HEK293 (cell line): ENCODE measurements around the gene CBFA2T2.

Experiments used
- CTCF ChIA-PET: fragments of 350-600 bp; formaldehyde crosslinking; extraction: SDS; loops from one replicate; lab custom pipeline; 2021; ENCODE audit warnings: antibody characterized with exemption; lab: Yijun Ruan, JAX
- POLR2A ChIA-PET: fragments of 300-600 bp; formaldehyde crosslinking; extraction: SDS; loops from one replicate; lab custom pipeline; 2020; ENCODE audit warnings: antibody characterized with exemption, inconsistent platforms; lab: Yijun Ruan, JAX
- H3K27ac ChIP-seq: fragments of 200-500 bp; sonication (Bioruptor generic); 2 replicates; pipeline ENCODE4 v1.5.1; 2014; ENCODE audit warnings: low read depth, low read length, control low read depth, inconsistent platforms; ENCODE audit errors: extremely low read depth
- H3K36me3 ChIP-seq, 2 experiments: fragments of 200-500 bp in 1 of 2; sonication (Bioruptor generic) in 1 of 2; 1 replicate in 1 of 2; 2 replicates in 1 of 2; pipeline ENCODE4 v1.5.1; 2014 to 2017; ENCODE audit warnings: inconsistent platforms in 2 of 2, low read length in 2 of 2; ENCODE audit not compliant: control insufficient read depth in 2 of 2, insufficient read depth in 1 of 2
- H3K4me1 ChIP-seq: fragments of 200-500 bp; sonication (Bioruptor generic); 2 replicates; pipeline ENCODE4 v1.5.1; 2014; ENCODE audit warnings: mild to moderate bottlenecking, low read length, inconsistent platforms; ENCODE audit not compliant: control insufficient read depth, insufficient read depth
- H3K4me3 ChIP-seq: 2 replicates; pipeline ENCODE4 v1.5.1; 2011; ENCODE audit warnings: low read depth, mild to moderate bottlenecking, control low read depth, low read length, moderate library complexity
- H3K9me3 ChIP-seq: fragments of 200-500 bp; sonication (Bioruptor generic); 2 replicates; pipeline ENCODE4 v1.5.1; 2014; ENCODE audit warnings: low read depth, low read length, inconsistent platforms; ENCODE audit not compliant: control insufficient read depth, insufficient read depth
- GLI4 ChIP-seq: fragments of 450-650 bp; formaldehyde crosslinking; IDR thresholded peaks from 2 replicates; pipeline ENCODE4 v1.5.1; 2016; ENCODE audit warnings: missing biosample characterization, missing genetic modification characterization
- HOXD13 ChIP-seq: sonication (generic); formaldehyde crosslinking; IDR thresholded peaks from 2 replicates; pipeline ENCODE4 v1.8.0; 2022; ENCODE audit warnings: missing genetic modification reagents, borderline replicate concordance
- OSR2 ChIP-seq: fragments of 450-650 bp; formaldehyde crosslinking; IDR thresholded peaks from 2 replicates; pipeline ENCODE4 v1.5.1; 2016; ENCODE audit warnings: missing biosample characterization, missing genetic modification characterization
- PRDM1 ChIP-seq: fragments of 450-650 bp; formaldehyde crosslinking; IDR thresholded peaks from 2 replicates; pipeline ENCODE4; 2016; ENCODE audit warnings: missing biosample characterization, missing genetic modification characterization
- REPIN1 ChIP-seq: fragments of 450-650 bp; formaldehyde crosslinking; IDR thresholded peaks from 2 replicates; pipeline ENCODE4 v1.5.1; 2017; ENCODE audit warnings: missing biosample characterization, missing genetic modification characterization, low read depth
- SCRT1 ChIP-seq: fragments of 450-650 bp; formaldehyde crosslinking; IDR thresholded peaks from 2 replicates; pipeline ENCODE4 v1.5.1; 2016; ENCODE audit warnings: missing biosample characterization, missing genetic modification characterization, borderline replicate concordance
- ZBTB48 ChIP-seq: fragments of 450-650 bp; formaldehyde crosslinking; IDR thresholded peaks from 2 replicates; pipeline ENCODE4 v1.5.1; 2016; ENCODE audit warnings: missing biosample characterization, missing genetic modification characterization
- ZEB2 ChIP-seq: fragments of 450-650 bp; formaldehyde crosslinking; IDR thresholded peaks from 2 replicates; pipeline ENCODE4 v1.5.1; 2016; ENCODE audit warnings: missing biosample characterization, missing genetic modification characterization
- ZFHX2 ChIP-seq: fragments of 450-650 bp; formaldehyde crosslinking; conservative IDR thresholded peaks from 2 replicates; pipeline ENCODE4 v1.5.1; 2016; ENCODE audit warnings: missing biosample characterization, missing genetic modification characterization
- ZNF146 ChIP-seq: fragments of 450-650 bp; formaldehyde crosslinking; IDR thresholded peaks from 2 replicates; pipeline ENCODE4 v1.5.1; 2016; ENCODE audit warnings: missing biosample characterization, missing genetic modification characterization
- ZNF2 ChIP-seq: fragments of 450-650 bp; formaldehyde crosslinking; IDR thresholded peaks from 2 replicates; pipeline ENCODE4 v1.5.1; 2016; ENCODE audit warnings: missing biosample characterization, missing genetic modification characterization
- ZNF248 ChIP-seq: fragments of 450-650 bp; formaldehyde crosslinking; IDR thresholded peaks from 2 replicates; pipeline ENCODE4 v1.5.1; 2017; ENCODE audit warnings: missing biosample characterization, missing genetic modification characterization
- ZNF292 ChIP-seq: fragments of 450-650 bp; formaldehyde crosslinking; IDR thresholded peaks from 2 replicates; pipeline ENCODE4 v1.5.1; 2016; ENCODE audit warnings: low read depth, missing biosample characterization, missing genetic modification characterization, borderline replicate concordance
- ZNF37A ChIP-seq: fragments of 450-650 bp; IDR thresholded peaks from 2 replicates; pipeline ENCODE4 v1.5.1; 2018; ENCODE audit warnings: missing biosample characterization, missing genetic modification characterization
- ZNF404 ChIP-seq: fragments of 450-650 bp; formaldehyde crosslinking; IDR thresholded peaks from 2 replicates; pipeline ENCODE4 v1.5.1; 2017; ENCODE audit warnings: missing biosample characterization, missing genetic modification characterization
- ZNF600 ChIP-seq: fragments of 450-650 bp; formaldehyde crosslinking; IDR thresholded peaks from 2 replicates; pipeline ENCODE4 v1.5.1; 2016; ENCODE audit warnings: missing biosample characterization, missing genetic modification characterization
- ZNF629 ChIP-seq: fragments of 450-650 bp; formaldehyde crosslinking; IDR thresholded peaks from 2 replicates; pipeline ENCODE4 v1.5.1; 2017; ENCODE audit warnings: missing biosample characterization, missing genetic modification characterization
- ZNF660 ChIP-seq: fragments of 450-650 bp; IDR thresholded peaks from 2 replicates; pipeline ENCODE4 v1.5.1; 2018; ENCODE audit warnings: missing biosample characterization, mild to moderate bottlenecking, missing genetic modification characterization
- ZSCAN23 ChIP-seq: fragments of 450-650 bp; formaldehyde crosslinking; IDR thresholded peaks from 2 replicates; pipeline ENCODE4 v1.5.1; 2016; ENCODE audit warnings: missing biosample characterization, missing genetic modification characterization
- ZSCAN30 ChIP-seq: fragments of 450-650 bp; IDR thresholded peaks from 2 replicates; pipeline ENCODE4 v1.5.1; 2018; ENCODE audit warnings: missing biosample characterization, mild to moderate bottlenecking, missing genetic modification characterization, moderate library complexity
- ZXDB ChIP-seq: fragments of 450-650 bp; formaldehyde crosslinking; IDR thresholded peaks from 2 replicates; pipeline ENCODE4 v1.5.1; 2016; ENCODE audit warnings: missing biosample characterization, missing genetic modification characterization
- TF ChIP-seq, protein P1 (sequence below): fragments of 450-650 bp; formaldehyde crosslinking; IDR thresholded peaks from 2 replicates; pipeline ENCODE4 v1.5.1; 2017; ENCODE audit warnings: missing biosample characterization, missing genetic modification characterization
- TF ChIP-seq, protein P2 (sequence below): fragments of 450-650 bp; formaldehyde crosslinking; IDR thresholded peaks from 2 replicates; pipeline ENCODE4 v1.5.1; 2016; ENCODE audit warnings: missing biosample characterization, missing genetic modification characterization
- TF ChIP-seq, protein P3 (sequence below): fragments of 450-650 bp; formaldehyde crosslinking; IDR thresholded peaks from 2 replicates; pipeline ENCODE4 v1.5.1; 2017; ENCODE audit warnings: missing biosample characterization, mild to moderate bottlenecking, missing genetic modification characterization, moderate library complexity
- TF ChIP-seq, protein P4 (sequence below): fragments of 450-650 bp; formaldehyde crosslinking; IDR thresholded peaks from 2 replicates; pipeline ENCODE4 v1.5.1; 2016; ENCODE audit warnings: missing biosample characterization, missing genetic modification characterization, low read depth

The CBFA2T2 gene

DNA sequence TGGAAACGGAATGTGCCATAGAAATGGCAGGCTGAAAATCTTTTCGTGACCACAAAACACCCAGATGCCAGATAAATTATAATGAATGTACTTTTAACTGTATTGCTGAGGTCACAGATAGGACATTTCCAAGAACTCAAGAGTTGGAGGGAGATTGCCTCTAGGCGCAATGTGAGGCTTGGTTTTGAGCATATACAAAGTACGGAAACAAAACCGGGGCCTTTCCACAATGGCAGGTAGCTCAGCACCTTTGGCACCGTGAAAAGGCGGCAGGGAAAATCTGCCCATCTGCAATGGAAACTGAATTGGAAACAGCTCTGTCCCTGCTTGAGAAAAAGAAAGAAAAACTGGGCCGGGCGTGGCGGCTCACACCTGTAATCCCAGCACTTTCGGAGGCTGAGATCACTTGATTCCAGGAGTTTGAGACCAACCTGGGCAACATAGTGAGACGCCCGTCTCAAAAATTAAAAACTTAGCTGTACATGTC lies 161.7 kb downstream of the CBFA2T2 start:
- H3K9me3 ChIP-seq, result no peaks in the 10 kb centered on the region
- no peak overlapping the region for H3K27ac ChIP-seq
- POLR2A ChIA-PET, result interaction anchor here (2.9 to 3.5 kb wide), 2 partner anchors 12 kb away, joined by 7 to 23 read pairs; no protein-coding TSS in a partner anchor
- peaks cover 0 to 6% of the 10 kb centered on the region in 2 experiments; a peak in 1 of 3 replicates for H3K36me3 ChIP-seq
- H3K4me3 ChIP-seq, result no peak overlapping the region
- no peaks in the 10 kb centered on the region for H3K4me1 ChIP-seq
- TF ChIP-seq ZNF37A (tag by site-specific recombination), result no peak
- TF ChIP-seq, protein P1, sequence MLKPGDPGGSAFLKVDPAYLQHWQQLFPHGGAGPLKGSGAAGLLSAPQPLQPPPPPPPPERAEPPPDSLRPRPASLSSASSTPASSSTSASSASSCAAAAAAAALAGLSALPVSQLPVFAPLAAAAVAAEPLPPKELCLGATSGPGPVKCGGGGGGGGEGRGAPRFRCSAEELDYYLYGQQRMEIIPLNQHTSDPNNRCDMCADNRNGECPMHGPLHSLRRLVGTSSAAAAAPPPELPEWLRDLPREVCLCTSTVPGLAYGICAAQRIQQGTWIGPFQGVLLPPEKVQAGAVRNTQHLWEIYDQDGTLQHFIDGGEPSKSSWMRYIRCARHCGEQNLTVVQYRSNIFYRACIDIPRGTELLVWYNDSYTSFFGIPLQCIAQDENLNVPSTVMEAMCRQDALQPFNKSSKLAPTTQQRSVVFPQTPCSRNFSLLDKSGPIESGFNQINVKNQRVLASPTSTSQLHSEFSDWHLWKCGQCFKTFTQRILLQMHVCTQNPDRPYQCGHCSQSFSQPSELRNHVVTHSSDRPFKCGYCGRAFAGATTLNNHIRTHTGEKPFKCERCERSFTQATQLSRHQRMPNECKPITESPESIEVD (tag by site-specific recombination), result 0 out of 2 replicates have a peak, but pooled peaks have one; percentile 37
- TF ChIP-seq, all 188 proteins: peak for 1
- CTCF ChIA-PET, result interaction anchor here (0.6 to 2.7 kb wide), 6 partner anchors 11 to 194 kb away, joined by 3 to 9 read pairs (median 4); no protein-coding TSS in a partner anchor

DNA sequence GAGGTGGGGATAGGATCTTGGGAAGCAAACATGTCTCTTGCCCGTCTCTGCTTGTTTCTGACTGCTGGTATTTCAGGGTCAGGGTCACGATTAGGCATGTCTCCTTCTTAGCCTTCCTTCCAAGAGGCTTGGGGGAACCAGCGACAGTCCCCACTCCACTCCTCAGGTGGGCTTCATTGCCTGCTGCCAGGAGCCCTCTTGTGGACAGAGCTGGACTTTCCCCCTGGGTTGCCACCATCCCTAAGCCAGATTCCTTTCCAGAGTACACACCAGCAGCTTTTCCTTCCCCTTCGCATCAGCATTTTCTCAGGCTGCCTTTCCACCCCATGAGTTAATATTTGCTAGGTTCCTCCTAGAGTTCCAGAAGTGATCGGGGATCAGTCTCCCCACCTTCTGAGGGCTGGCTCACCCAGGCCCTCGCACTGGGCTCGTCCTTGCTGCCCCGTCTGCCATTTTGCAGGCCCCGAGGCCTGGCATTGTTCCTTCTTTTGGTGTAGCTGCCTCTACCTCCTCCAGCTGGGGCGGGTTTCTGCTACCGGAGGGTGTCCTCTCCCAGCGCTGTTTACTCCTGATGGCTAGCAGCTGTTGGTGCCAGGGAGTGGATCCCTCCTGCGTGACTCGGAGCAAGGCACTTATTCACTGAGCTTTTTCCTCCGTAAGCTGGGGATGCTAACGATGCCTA lies 163.5 kb downstream of the CBFA2T2 start:
- Histone ChIP-seq H3K27ac (no peak overlapping the region), H3K9me3 (no peaks in the 10 kb centered on the region), H3K4me1 (no peaks in the 10 kb centered on the region), H3K36me3 (peaks cover 0 to 23% of the 10 kb centered on the region in 2 experiments; a peak in 1 of 3 replicates), H3K4me3 (no peak overlapping the region)
- POLR2A ChIA-PET, result interaction anchor here (0.5 to 3.5 kb wide), 4 partner anchors 10 to 165 kb away, joined by 3 to 23 read pairs (median 5); partner anchors contain the start of gene ACTL10
- CTCF ChIA-PET, result interaction anchor here (0.5 to 2.7 kb wide), 27 partner anchors 10 to 313 kb away, joined by 3 to 16 read pairs (median 3); partner anchors contain the start of genes ACTL10, CDK5RAP1 and PXMP4
- TF ChIP-seq ZXDB (no peak), ZNF660 (tag by site-specific recombination) (0 out of 2 replicates have a peak, but pooled peaks have one; percentile 20), ZNF600 (tag by site-specific recombination) (peak; percentile 61), GLI4 (tag by site-specific recombination) (no peak), ZNF248 (tag by site-specific recombination) (no peak), ZEB2 (peak; percentile 56; the same call in 1 of the 2 replicates), ZSCAN30 (peak; percentile 52; the same call in 1 of the 2 replicates), ZSCAN23 (no peak), PRDM1 (tag by site-specific recombination) (peak; percentile 46; the same call in 1 of the 2 replicates), ZNF404 (tag by site-specific recombination) (no peak), OSR2 (no peak), REPIN1 (no peak), ZNF292 (tag by site-specific recombination) (no peak), HOXD13 (CRISPR knock-in tag) (no peak), SCRT1 (tag by site-specific recombination) (peak; percentile 92), ZFHX2 (tag by site-specific recombination) (no peak), ZNF2 (tag by site-specific recombination) (peak; percentile 63; the same call in 1 of the 2 replicates), ZBTB48 (peak; percentile 73), ZNF629 (peak; percentile 37; the same call in 1 of the 2 replicates), ZNF146 (tag by site-specific recombination) (peak; percentile 12; the same call in 1 of the 2 replicates)
- TF ChIP-seq, protein P2, sequence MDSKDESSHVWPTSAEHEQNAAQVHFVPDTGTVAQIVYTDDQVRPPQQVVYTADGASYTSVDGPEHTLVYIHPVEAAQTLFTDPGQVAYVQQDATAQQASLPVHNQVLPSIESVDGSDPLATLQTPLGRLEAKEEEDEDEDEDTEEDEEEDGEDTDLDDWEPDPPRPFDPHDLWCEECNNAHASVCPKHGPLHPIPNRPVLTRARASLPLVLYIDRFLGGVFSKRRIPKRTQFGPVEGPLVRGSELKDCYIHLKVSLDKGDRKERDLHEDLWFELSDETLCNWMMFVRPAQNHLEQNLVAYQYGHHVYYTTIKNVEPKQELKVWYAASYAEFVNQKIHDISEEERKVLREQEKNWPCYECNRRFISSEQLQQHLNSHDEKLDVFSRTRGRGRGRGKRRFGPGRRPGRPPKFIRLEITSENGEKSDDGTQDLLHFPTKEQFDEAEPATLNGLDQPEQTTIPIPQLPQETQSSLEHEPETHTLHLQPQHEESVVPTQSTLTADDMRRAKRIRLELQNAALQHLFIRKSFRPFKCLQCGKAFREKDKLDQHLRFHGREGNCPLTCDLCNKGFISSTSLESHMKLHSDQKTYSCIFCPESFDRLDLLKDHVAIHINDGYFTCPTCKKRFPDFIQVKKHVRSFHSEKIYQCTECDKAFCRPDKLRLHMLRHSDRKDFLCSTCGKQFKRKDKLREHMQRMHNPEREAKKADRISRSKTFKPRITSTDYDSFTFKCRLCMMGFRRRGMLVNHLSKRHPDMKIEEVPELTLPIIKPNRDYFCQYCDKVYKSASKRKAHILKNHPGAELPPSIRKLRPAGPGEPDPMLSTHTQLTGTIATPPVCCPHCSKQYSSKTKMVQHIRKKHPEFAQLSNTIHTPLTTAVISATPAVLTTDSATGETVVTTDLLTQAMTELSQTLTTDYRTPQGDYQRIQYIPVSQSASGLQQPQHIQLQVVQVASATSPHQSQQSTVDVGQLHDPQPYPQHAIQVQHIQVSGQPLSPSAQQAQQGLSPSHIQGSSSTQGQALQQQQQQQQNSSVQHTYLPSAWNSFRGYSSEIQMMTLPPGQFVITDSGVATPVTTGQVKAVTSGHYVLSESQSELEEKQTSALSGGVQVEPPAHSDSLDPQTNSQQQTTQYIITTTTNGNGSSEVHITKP (tag by site-specific recombination), result no peak
- TF ChIP-seq, protein P3, sequence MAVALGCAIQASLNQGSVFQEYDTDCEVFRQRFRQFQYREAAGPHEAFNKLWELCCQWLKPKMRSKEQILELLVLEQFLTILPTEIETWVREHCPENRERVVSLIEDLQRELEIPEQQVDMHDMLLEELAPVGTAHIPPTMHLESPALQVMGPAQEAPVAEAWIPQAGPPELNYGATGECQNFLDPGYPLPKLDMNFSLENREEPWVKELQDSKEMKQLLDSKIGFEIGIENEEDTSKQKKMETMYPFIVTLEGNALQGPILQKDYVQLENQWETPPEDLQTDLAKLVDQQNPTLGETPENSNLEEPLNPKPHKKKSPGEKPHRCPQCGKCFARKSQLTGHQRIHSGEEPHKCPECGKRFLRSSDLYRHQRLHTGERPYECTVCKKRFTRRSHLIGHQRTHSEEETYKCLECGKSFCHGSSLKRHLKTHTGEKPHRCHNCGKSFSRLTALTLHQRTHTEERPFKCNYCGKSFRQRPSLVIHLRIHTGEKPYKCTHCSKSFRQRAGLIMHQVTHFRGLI (tag by site-specific recombination), result no peak
- TF ChIP-seq, protein P4, sequence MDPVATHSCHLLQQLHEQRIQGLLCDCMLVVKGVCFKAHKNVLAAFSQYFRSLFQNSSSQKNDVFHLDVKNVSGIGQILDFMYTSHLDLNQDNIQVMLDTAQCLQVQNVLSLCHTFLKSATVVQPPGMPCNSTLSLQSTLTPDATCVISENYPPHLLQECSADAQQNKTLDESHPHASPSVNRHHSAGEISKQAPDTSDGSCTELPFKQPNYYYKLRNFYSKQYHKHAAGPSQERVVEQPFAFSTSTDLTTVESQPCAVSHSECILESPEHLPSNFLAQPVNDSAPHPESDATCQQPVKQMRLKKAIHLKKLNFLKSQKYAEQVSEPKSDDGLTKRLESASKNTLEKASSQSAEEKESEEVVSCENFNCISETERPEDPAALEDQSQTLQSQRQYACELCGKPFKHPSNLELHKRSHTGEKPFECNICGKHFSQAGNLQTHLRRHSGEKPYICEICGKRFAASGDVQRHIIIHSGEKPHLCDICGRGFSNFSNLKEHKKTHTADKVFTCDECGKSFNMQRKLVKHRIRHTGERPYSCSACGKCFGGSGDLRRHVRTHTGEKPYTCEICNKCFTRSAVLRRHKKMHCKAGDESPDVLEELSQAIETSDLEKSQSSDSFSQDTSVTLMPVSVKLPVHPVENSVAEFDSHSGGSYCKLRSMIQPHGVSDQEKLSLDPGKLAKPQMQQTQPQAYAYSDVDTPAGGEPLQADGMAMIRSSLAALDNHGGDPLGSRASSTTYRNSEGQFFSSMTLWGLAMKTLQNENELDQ, result no peak
